GM19023 (cell line): ENCODE measurements around the gene SDHAF2.
"Not testable (repeated sequence)": the region's sequence is repeated elsewhere in the genome, so short reads cannot be mapped to it uniquely, and the experiment has no call there.

ENCODE experiments used
- ATAC-seq: cut with Tn5 transposase; IDR thresholded peaks from one replicate; pipeline ENCODE4 v1.9.1; 2021; ENCODE audit warnings: mild to moderate bottlenecking, moderate library complexity; ENCODE audit not compliant: unreplicated experiment

Gene SDHAF2

DNA sequence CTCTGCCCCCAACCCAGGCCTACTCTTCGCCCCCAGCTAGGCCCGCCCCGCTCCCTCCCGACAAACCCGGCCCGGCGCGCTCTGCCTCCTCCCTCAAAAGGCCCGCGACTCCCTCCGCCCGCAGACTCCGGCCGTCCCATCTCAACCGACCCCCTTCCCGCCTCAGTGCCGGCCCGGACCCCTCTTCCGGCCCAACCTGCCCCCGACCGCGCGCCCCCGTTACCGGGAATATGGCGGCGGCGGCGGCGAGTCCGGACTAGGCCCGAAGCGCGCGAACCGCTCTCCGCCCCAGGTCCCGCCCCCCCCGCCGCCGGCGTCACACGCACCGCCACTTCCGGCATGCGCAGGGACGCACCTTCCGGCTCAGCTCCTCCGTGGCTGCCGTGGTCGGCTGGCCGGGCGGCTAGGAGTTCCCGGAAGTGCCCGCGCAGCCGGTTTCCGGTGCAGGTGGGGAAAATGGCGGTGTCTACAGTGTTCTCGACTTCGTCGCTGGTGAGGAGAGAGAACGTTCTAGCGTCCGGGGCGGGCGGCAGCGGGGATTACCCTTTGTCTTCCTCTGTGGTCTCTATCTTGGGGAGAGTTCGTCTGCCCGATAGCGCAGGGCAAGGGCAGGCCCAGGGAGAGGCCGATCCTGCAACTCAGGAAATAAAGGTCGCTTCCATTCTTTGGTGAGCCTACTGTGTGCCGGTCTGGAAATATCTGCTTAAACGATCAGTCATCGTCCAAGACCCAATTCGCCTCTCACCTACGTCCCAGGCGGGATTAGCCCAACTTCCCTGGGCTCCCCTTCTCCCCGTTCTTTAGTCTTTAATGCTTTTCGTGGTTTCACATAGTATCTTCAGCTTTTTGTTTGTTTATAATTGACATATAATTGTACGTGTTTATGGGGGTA lies at the start of gene SDHAF2, which contains the start of gene CPSF7:
SDHAF2 (plus strand) TSS at position 434 of the 892 bp plus-strand sequence; CDS start at position 457, 23 bp downstream.
CPSF7 (minus strand) TSS at position 285 of the 892 bp plus-strand sequence. CDS start 740 bp downstream, outside the sequence.
- peak; percentile 82 for ATAC-seq

DNA sequence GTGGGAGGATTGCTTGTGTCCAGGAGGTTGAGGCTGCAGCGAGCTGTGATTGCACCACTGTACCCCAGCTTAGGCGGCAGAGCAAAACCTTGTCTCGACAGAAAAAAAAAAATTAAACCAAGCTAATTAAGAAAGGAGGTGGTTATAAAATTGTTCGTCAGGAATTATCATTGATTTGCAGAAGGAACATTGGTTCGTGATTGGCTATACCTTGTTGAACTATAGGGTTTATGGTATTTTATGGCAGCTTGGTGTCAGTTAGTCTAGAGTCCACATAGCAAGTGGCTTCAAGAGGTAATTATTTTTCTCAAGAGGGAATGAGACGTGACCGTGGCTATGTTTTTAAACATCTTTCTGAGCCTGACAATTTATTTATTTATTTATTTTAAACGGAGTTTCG lies 49.0 kb upstream of the SDHAF2 start:
- ATAC-seq, result no peak

DNA sequence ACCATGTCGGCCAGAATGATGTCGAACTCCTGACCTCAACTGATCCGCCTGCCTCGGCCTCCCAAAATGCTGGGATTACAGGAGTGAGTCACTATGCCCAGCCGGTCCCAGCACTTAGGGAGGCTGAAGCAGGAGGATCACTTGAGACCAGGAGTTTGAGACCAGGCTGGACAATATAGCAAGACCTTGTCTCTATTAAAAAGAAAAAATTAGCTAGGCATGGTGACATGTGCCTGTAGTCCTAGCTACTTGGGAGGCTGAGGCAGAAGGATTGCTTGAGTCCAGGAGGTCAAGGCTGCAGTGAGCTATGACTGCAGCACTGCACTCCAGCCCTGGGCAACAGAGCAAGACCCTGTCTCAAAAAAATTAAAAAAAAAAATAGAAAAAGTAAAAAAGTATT lies 46.1 kb upstream of the SDHAF2 start:
- not testable (repeated sequence) for ATAC-seq

DNA sequence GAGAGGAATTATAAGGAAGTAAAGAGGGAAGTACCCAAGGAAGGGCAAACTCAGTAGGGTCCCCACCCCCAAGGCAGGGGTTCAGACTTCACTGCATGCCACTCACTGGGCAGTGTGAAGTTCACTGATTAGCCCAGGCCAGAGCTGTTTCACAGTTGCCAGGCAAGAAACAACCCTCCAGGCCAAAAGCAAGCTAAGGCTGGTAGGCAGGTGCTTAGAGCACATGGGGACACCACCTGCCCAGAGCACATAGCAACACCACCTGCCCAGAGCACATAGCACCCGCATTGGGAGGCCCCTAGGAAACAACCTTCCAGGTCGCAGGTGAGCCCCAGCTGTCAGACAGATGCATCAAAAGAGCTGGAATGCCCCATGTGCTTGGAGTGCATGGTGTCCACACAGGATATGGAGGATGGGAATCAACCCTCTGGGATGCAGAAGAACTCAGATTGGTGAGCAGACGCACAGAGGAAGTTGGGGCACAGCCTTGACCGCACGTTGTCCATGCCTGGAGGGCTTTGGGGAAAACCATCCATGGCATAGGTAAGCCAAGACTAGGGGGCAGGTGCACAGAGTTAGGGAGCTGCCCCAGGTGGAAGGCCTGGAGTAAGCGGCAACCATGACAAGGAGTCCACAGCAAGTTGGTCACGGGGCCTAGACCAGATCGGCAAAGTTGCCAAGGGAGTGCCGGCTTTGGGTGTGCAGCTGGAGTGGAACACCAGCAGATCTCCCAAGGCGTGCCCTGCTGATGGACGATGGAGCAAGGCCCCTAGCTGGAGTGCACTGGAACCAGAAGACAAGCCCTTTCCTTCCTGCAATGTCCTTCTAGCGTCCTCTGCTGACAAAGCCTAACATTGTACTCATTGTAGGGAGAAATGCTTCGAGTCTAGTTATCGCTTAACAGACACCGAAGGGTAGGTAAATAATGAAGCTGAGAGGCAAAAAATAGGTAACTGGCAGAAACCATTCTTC lies 45.4 kb upstream of the SDHAF2 start:
- ATAC-seq, result no peak

DNA sequence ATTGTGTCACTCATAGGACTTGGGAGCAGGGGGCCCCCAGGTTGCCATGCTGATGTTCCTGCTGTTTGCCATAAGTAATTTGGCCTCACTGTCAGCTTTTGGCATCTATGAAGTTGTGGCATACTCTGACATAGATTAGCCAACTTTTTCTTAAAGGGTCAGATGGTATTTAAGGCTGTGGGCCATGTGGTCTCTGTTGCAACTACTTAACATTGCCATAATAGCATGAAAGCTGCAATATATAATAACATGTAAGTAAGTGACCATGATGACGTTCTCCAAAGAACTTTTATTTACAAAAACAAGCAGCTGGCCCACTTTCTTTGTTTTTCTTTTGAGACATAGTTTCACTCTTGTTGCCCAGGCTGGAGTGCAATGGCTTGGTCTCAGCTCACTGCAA lies 39.8 kb upstream of the SDHAF2 start:
- no peak for ATAC-seq

DNA sequence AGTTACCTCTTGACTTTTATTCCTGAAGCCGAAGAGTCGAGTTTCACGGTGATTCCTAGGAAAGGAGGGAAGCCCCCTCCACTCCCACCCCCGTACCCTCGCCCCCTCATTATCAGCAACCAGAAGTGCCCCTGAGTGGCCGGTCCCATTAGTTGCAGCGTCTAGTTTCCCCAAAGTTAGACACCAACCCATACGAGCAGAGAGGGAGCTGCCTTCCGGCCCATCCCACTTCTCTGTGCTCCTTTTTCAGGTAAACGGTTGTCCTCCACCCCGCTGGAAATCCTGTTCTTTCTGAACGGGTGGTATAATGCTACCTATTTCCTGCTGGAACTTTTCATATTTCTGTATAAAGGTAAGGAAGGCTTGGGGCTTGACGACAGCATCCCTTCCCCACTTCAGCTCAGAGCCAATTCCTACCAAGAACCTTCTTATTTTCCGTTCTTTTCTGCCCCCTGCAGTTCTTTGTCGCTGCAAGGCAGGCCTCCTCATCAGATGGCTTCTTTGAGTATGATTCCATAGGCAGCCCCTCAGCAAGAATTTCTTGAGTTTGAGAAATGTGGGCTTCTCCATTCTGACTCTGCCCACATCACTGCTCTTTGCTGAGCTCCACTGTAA lies 36.8 kb upstream of the SDHAF2 start:
- ATAC-seq, result no peak

DNA sequence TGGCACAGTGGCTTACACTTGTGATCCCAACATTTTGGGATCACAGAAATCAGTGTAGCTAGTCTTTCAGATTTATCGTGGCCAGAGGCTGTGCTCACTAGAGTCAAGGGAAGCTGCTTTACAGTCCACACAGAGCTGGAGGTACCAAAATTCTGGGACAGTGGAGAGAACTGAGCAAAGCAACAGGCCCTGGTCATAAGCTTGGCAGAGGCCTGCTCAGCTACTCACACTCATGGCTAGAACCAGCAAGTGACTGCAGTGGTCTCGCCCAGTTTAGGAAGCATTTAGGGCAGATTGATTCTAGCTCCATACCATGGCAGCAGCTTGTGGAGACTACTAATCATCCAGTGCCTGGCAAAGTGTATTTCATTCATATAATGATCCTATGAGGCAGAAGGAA lies 28.8 kb upstream of the SDHAF2 start:
- no peak for ATAC-seq

DNA sequence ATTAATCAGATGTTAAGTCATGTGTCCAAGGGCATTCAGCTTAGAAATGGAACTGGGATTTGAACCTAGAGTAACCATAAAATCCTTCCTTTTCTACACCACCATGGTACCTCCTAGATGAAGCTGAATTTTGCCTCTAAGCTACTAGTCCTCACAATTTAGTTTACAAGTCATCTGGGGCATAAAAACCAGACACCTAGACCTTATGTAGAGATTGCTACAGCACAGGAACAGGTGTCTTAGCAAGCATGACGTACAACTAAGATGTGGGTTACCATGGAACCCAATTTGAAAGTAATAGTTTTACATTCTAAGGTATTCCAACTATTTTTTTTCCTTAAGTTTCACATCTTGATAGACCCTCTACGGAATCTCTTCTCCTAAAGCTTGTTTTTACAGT lies 28.4 kb upstream of the SDHAF2 start:
- no peak for ATAC-seq

DNA sequence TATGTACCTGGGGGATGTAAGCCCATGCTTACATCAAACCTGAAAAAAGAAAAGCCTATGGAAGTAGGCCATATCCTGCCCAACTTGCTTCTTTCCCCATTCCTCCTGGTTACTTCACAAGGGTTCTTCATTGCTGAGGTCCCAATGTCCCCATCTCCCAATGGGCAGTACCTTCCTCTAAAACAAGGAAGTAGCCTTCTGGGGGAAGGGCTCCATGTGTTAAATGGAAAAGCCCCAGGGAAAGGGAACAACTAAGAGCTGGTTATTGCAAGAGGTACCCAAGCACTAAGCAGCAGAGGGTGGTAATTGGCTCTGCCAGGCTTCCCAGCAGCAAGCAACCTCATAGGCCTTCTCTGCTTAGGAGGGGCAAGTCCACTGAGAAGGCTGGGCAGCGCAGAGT lies 26.3 kb upstream of the SDHAF2 start:
- ATAC-seq, result no peak

DNA sequence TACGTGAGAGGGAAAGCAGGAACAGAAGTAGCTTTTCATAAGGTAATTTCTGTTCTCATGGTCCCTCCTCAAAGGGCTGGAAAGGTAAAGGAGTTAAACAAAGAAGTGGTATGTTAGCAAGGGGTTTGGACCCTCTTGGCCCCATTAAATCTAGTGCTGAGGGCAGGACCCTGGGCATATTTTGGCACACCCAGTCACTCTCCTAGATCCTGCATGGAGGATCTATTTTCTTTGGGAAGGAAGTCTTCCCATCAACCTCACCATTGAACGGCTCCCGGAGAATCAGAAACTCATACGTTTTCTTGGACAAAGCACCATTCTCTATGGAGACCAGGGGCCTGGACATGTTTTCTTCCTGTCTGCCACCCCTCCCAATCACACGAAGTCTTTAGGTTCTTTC lies 25.8 kb upstream of the SDHAF2 start:
- ATAC-seq, result no peak

DNA sequence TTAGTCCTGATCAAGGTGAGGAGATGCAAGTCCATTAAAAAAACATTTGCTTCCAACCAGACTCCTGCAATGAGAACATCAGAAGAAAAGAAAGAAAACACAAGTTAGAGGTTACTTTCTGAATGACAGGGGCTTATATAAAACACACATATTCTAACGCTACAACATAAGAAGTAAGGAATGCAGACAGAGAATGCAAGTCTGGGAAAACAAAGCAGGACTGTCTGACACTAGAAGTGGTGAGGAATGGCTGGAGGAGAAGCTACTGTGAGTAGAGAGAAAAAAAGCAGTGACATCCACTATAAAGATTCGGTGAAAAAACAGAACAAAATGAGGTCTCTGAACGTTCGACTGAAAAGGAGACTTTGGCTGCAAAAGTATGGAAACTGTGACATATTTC lies 25.3 kb upstream of the SDHAF2 start:
- ATAC-seq, result no peak

DNA sequence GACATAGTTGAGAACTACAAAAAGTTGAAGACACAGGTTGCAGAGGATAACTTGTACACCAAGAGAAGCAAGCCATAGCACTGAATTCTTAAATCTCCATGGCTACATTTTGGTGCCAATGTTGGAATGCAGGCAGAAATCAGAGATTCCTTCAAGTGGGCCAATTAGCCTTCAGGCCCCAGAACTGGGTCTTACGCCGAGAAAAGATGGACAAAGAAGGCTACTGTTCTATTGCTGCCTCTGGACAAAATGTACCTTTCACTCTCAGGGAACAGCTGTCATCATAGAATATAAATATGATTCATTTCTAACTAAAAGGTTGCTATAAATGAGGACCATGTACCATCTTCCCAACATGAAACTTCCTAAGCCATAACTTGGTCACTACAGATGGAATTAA lies 23.9 kb upstream of the SDHAF2 start:
- ATAC-seq, result no peak

DNA sequence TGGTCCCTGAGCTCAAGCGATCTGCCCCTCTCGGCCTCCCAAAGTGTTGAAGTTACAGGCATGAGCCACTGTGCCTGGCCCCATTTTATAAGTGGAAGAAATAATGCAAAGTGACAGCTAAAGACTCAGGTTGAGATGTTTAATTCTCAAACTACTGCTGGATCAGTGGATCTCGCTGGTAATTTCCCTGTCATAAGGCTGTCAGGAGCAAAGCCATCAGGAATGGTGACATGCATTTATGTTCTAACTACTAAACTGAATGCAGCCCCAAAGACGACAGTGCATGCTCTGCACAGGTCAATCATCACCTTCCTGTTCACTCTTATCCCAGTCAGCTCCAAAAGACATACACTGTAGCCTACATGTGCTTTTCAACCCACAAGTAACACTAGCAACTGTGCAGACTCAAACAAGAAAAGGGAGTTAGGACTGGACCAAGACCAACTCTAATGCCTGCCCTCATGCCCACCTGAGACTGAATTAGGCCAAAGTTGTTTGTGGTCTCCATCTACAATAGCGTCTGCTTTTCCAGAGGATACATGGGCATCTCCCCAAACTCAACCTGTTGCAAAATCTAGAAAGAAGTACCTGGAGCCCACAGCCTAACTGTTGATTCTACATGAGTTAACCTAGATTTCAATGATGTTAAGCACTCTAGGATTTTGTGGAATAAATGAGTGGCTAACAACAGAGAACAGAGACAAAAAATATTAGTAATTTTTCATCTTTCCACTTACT lies 22.8 kb upstream of the SDHAF2 start:
- no peak for ATAC-seq

DNA sequence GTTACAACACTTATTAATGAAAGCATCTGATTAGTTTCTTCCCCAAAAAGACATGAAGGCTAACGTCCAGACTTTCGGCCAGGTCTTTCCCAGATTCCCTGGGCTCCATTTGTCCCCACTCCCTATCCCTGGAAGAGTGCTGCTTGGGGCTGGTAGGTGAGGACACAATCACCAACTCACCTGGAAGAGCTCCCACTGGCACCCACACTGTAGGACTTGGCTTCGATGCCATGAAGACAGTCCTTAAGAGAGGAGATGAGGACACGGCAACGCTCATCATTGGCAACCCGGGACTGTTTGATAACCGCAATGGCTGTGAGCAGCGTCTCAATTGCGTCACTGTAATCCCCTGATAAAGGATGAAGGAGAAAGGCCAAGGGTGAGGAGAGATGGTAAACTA lies 18.3 kb upstream of the SDHAF2 start:
- ATAC-seq, result no peak

DNA sequence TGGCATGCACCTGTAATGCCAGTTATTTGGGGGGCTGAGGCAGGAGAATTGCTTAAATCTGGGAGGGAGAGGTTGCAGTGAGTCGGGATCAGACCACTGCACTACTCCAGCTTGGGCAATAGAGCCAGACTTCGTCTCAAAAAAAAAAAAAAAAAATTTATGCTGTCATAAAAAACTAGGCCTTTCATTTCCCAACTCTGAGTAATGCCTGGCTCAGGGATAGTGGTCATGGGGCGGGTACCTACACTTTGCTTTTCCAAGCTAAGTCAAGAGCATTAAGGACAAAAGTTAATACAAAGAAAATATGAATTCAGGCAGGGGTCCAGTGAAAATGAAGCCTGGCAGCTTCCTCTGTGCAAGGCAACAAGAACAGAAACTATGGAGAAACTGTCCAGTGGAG lies 16.4 kb upstream of the SDHAF2 start:
- ATAC-seq, result no peak

DNA sequence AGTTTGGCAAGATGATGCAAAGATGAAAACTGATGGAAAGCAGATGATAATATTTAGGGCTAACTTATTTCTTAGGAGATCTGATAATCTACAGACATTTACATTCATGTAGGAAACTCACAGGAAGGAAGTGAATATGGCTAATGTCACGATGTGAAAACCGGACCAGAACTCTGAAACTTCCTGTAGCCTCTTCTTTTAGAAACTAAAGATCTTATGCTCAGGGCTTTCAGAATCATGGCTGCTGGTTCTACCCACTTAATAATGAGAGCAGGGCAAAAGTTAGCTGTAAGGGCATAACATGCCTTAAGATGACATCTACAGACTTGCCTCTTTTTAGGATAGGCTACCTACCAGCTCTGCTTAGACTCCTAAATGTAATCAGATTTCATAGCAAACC lies 15.4 kb upstream of the SDHAF2 start:
- no peak for ATAC-seq

DNA sequence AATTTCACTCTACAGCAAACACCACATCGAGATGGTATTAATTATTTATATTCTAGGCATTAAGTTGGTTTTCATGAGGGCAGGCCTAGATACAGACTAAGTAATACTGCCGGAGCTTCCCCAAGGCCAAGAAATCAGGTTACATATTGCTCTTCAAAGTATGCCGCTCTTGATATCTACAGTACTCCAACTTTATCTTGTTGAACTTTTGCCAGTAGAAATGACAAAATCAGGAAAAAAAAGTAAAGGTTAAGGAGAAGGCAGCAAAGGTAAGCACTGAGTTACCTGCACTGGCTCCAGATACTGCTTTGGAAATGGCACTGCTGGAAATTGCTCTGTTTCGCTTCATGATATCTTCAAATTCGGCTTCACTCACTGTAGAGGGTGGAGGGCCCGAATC lies 14.5 kb upstream of the SDHAF2 start:
- no peak for ATAC-seq

DNA sequence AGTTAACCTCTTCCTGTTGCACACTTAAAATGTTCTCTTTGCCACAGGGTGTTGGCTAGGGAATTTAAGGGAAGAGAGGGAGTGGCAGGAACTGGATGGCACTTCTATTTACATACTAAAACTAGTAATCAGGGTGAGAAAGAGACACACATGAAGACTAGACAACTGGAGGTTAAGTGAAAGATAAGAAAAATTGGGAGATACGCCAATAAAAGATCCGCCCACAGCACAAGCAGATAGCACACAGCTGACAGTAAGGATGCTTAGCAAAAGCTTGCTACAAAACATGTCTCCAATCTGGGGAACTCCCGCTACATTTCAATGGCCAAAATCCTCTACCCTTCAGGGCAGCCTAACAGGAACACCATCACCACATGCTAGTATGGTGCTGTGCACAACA lies 13.0 kb upstream of the SDHAF2 start:
- no peak for ATAC-seq

DNA sequence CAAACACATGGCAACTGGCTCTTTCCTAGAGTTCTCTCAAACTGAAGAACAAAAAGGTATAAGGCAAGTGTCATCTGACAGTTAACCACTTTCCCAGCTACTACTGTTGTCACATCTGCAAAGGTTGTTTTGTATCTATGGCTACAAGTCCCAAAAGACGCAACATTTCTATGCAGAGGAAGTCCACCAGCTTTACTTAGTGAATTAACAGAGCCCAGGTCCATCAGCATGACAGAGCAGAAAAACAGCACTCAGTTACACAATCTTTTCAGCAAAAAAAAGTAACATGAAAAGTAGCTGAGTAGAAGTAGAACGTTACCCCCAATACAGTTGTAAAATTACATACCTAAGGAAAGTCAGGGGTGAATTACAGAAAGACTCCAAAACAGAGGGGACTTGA lies 12.3 kb upstream of the SDHAF2 start:
- no peak for ATAC-seq

DNA sequence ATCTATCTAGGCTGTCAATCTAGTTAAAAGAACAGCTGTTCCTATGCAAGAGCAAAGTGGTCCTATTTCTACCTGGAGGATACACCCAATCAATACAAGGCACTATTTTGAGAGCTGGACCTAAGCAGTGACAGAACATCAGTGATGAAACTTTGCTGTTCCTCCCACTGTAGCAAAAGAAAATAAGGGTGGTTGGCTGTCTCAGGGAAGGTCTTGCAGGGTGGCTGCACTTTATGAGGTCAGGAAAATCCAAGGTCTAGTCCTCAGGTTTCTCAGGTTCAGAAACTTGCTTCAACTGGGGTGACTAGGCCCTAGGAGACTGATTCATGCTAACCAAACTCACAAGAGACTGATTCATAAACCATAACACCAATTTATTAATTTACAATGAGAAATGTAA lies 11.8 kb upstream of the SDHAF2 start:
- ATAC-seq, result no peak

DNA sequence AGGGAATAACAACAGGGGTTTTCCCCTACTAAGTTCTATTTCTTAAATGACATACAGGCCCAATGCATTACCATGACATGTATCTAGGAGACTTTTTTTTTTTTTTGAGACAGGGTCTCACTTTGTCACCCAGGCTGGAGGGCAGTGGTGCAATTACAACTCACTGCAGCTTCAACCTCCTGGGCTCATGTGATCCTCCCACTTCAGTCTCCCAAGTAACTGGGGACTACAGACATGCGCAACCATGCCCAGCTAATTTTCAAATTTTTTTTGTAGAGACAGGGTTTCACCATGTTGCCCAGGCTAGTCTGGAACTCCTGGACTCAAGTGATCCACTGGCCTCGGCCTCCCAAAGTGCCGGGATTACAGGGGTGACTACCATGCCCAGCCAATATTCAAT lies 7.7 kb upstream of the SDHAF2 start:
- ATAC-seq, result no peak
